ENCODE measurements around the gene FOXN4.

FOXN4 gene

DNA sequence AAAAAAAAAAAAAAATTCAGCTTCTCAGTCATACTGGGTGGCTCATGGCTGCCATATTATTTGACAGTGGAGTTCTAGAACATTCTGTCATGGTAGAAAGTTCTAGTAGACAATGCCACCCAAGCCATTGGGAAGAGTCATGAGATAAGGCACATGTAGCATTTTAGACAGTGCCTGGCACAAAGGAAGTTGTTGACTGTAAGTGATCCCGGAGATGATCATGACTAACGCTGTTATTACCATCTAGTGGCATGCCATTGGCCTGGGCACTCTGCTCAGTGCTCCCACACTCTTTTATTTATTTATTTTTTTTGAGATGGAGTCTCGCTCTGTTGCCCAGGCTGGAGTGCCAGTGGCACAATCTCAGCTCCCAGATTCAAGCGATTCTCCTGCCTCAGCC, 80.4 kb downstream of the FOXN4 start:
- DNase-seq (ENCODE audit: insufficient read length, low spot score): no peak
- no peak for FAIRE-seq
